ENCODE results near the gene IL36G.

IL36G gene

GRCh38 chr2:112972423-112973086 lies 5.3 kb upstream of the IL36G start:
- DNase-seq (ENCODE audit: low read depth, low spot score), result no peak

DNA sequence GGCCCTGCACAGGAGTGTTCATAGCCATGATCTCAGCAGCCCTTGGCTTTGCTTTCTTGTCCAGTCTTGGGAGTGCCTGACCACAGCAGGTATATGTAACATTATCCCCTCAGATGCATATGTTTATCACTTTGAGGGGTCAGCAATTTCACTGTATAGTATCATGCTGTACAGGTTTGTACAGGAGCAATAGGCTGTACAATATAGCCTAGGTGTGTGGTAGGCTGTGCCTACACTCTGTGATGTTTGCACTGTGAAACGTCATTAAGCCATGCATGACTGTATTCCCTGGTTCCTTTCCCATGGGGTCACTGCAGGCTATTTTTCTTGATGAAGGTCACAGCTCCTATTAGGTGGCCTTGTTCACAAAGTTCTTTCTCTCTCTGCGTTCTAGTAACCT lies 4.7 kb upstream of the IL36G start:
- no peak for DNase-seq (ENCODE audit: low read depth, low spot score)

DNA sequence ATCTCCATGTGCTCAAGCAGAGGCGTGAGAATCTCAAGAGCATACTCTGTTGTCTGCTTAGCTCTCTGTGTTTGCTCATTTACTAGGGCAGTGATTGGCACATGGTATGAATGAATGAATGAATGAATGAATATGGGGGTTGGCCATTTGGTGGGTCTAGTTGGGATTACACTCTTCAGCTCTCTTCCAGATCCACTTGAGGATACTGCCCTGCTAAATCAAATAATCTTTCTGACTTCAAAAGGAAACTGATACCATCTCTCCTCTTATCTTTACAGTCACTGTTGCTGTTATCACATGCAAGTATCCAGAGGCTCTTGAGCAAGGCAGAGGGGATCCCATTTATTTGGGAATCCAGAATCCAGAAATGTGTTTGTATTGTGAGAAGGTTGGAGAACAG lies 1.9 kb downstream of the IL36G start:
- DNase-seq (ENCODE audit: low read depth, low spot score), result no peak

GRCh38 chr2:112980537-112980936 lies 2.7 kb downstream of the IL36G start:
- no peak for DNase-seq (ENCODE audit: low read depth, low spot score)

DNA sequence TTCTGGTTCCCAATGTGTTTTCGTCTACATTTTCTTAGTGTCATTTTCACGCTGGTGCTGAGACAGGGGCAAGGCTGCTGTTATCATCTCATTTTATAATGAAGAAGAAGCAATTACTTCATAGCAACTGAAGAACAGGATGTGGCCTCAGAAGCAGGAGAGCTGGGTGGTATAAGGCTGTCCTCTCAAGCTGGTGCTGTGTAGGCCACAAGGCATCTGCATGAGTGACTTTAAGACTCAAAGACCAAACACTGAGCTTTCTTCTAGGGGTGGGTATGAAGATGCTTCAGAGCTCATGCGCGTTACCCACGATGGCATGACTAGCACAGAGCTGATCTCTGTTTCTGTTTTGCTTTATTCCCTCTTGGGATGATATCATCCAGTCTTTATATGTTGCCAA lies 7.3 kb downstream of the IL36G start:
- no peak for DNase-seq (ENCODE audit: low read depth, low spot score)

- DNase-seq (ENCODE audit: low read depth, low spot score), result no peak
Measured at GRCh38 chr2:112989611-112990010, 11.8 kb downstream of the IL36G start.

DNA sequence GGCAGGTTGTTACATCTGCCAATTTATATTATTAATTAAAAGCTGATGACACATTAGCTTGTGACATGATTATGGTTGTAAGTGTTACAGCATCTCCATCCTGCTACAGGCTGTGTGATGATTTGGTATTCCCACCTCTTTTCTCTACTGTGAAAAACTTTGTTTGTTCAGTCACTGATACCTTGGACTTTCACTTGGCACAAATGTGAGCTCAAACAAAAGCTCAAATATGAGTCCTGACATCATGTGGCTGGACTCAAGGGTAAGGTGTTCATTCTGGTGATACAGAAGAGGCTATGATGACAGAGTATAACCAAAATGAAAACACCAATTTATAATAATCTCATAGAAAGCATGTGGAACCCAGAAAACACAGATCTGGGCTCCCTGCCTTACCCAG lies 16.0 kb downstream of the IL36G start:
- no peak for DNase-seq (ENCODE audit: low read depth, low spot score)

- no peak for DNase-seq (ENCODE audit: low read depth, low spot score)
Measured at GRCh38 chr2:112994648-112995047, 16.8 kb downstream of the IL36G start.

- no peak for DNase-seq (ENCODE audit: low read depth, low spot score)
Measured at GRCh38 chr2:112995346-112995920, 17.6 kb downstream of the IL36G start.

GRCh38 chr2:112996635-112997034 lies 18.8 kb downstream of the IL36G start:
- no peak for DNase-seq (ENCODE audit: low read depth, low spot score)

- no peak for DNase-seq (ENCODE audit: low read depth, low spot score)
Measured at GRCh38 chr2:112997151-112997550, 19.3 kb downstream of the IL36G start.

DNA sequence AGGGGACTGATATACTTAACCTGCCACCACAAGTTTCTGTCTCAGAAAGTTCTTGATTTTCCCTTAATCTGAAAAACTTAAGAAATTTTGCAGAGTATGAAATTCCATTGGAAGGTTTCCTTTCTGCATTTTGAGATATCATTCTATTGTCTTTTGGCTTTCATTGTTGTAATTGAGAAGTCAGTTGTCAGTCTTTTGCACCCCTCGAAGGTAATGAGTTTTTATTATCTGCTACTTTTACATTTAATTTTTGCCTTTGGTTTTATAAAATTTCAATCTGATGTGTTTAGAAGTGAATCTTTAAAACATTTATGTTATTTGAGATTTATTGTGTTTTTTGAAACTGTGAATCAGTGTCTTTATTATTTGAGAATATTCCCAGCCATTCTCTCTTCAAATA lies 22.6 kb downstream of the IL36G start:
- DNase-seq (ENCODE audit: low read depth, low spot score), result no peak

- DNase-seq (ENCODE audit: low read depth, low spot score), result no peak
Measured at GRCh38 chr2:113002677-113003076, 24.9 kb downstream of the IL36G start.

DNA sequence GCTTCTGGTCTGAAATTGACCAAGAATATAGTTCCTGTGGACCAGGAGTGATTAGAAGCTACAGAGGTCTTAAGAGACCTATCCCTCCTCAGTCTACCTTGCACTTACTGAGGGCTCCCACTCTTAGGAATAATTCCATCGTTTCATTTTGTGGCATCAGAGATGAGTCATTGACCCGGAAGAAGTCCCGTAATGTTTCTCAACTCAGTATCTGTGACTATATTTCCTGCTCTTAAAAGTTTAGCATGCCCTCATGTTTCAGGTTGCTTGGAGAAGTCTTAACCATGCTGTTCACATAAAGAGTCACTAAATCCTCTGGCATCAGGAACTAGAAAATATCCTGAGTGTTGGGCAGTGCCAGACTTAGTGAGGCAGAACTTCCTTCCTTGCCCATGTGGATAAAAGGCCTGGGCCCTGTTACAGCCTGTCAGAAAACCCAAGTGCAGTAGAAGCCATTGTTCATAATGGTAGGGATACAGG lies 27.3 kb downstream of the IL36G start, which contains the start of gene IL36A:
IL36A (plus strand) TSS at position 430 of the 480 bp plus-strand sequence. CDS start 413 bp downstream, outside the sequence.
- no peak for DNase-seq (ENCODE audit: low read depth, low spot score)

GRCh38 chr2:113007250-113007649 lies 29.4 kb downstream of the IL36G start:
- DNase-seq (ENCODE audit: low read depth, low spot score), result no peak

- no peak for DNase-seq (ENCODE audit: low read depth, low spot score)
Measured at GRCh38 chr2:113009622-113010021, 31.8 kb downstream of the IL36G start.

GRCh38 chr2:113010088-113010487 lies 32.3 kb downstream of the IL36G start:
- no peak for DNase-seq (ENCODE audit: low read depth, low spot score)

DNA sequence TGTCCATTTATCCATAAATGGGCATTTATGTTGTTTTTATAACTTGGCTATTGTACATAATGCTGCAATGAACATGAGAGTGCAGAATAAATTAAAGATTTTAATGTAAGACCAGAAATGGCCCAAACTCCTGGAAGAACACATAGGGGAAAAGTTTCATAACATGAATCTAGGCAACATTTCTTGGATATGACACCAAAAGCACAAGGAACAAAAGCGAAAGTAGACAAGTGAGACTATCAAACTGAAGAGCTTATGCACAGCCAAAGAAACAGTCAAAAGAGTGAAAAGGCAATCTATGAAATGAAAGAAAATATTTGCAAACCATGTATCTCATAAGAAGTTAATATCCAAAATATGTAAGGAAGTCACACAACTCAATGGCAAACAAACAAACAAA lies 33.3 kb downstream of the IL36G start:
- DNase-seq (ENCODE audit: low read depth, low spot score), result no peak

DNA sequence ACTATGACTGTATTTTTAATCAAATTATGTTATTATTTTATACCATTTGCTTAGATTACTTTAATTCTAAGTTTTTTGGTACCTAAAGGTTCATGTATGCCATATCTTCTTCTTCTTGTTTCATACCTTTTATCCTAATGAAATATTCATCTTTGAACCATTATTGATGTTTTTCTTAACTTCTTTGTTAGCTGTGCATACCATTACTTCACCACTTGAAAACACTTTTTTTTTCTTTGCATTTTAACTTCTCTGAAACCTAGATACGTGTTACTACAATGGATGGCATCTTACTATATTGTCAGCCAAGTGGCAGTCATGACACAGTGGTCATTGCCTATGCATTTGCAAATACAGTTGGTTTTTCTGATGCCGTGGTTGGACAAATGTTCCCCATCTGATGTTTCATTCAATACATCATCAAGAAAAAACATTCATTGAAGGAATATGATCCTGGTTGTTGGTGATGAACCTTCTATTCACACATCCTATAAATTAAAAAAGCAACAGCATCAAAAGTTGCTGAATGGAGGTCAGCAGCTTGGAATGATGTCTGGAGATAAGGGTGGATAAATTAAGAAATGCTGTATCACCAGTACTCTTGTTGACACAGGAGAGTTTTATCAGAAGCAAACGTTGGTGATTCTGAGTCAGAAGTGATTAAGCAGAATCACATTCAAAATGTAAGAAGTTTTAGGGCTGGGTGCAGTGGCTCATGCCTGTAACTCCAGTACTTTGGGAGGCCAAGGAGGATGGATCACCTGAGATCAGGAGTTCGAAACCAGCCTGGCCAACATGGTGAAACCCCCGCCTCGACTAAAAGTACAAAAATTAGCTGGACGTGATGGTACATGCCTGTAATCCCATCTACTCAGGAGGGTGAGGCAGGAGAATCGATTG lies 34.9 kb downstream of the IL36G start:
- DNase-seq (ENCODE audit: low read depth, low spot score), result no peak

- no peak for DNase-seq (ENCODE audit: low read depth, low spot score)
Measured at GRCh38 chr2:113013336-113013661, 35.5 kb downstream of the IL36G start.

DNA sequence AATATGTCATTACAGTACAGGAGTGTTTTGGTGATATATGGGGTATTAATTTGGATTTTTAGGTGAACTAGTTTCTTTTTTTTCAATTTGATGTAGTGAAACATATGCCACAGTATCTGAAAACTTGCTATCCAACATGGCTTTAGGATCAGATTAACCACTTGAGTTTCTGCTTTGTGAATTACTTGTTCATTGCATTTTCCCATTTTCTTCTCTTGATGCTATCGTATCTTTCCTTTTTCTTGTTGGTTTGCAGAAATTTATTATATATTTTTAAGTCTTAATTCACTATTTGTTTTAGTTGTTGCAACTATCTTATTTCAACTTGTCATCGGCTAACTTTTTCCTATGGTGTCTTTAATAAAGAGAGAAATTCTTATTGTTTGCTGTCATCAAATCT lies 36.3 kb downstream of the IL36G start:
- no peak for DNase-seq (ENCODE audit: low read depth, low spot score)

GRCh38 chr2:113015042-113015441 lies 37.2 kb downstream of the IL36G start:
- no peak for DNase-seq (ENCODE audit: low read depth, low spot score)

DNA sequence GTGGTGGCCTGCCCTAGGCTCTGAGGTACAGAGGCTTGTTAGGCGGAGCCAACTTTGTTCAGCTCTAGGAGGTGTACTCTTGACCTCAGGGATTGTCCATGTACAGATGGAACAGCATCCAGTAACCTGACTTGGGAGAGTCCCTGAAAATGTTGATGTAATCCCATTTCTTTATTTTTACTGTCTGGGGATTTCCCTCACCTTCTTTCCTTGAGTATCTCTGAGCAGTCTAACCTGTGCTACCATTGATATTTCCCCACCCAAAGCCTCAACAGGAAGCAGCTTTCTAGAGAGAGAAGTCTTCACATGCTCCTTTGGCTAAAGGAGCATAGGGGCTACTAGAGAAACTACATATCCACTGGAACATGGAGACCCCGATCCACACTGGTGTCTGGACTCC lies 37.8 kb downstream of the IL36G start:
- no peak for DNase-seq (ENCODE audit: low read depth, low spot score)
